Astrocyte of the spinal cord (primary cell): Measurements from ENCODE around the gene MACROD2.
"Not testable (repeated sequence)": the region's sequence is repeated elsewhere in the genome, so short reads cannot be mapped to it uniquely, and the experiment has no call there.

Experiments
- DNase-seq: peaks from one replicate; pipeline ENCODE4 v3.0.0; 2011; ENCODE audit warnings: low read depth, low spot score
- H3K4me3 ChIP-seq: 2 replicates; pipeline ENCODE4 v1.5.1; 2011; ENCODE audit warnings: low read depth, mild to moderate bottlenecking, low read length, moderate library complexity
- in situ Hi-C: cut with HindIII; loops from 2 replicates; pipeline ENCODE4 v1.10.0; 2017; ENCODE audit warnings: low sequenced_read_pairs
- TF ChIP-seq, protein P1 (sequence below): IDR thresholded peaks from 2 replicates; pipeline ENCODE4 v1.5.1; 2012; ENCODE audit warnings: low read depth, mild to moderate bottlenecking, low read length, inconsistent platforms

Gene MACROD2

GRCh38 chr20:15965165-15965564 lies 1969.8 kb downstream of the MACROD2 start:
- in situ Hi-C loops = no loop called here
- no peak for DNase-seq
- no peak overlapping the region for H3K4me3 ChIP-seq
- TF ChIP-seq, protein P1, sequence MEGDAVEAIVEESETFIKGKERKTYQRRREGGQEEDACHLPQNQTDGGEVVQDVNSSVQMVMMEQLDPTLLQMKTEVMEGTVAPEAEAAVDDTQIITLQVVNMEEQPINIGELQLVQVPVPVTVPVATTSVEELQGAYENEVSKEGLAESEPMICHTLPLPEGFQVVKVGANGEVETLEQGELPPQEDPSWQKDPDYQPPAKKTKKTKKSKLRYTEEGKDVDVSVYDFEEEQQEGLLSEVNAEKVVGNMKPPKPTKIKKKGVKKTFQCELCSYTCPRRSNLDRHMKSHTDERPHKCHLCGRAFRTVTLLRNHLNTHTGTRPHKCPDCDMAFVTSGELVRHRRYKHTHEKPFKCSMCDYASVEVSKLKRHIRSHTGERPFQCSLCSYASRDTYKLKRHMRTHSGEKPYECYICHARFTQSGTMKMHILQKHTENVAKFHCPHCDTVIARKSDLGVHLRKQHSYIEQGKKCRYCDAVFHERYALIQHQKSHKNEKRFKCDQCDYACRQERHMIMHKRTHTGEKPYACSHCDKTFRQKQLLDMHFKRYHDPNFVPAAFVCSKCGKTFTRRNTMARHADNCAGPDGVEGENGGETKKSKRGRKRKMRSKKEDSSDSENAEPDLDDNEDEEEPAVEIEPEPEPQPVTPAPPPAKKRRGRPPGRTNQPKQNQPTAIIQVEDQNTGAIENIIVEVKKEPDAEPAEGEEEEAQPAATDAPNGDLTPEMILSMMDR = no peak

DNA sequence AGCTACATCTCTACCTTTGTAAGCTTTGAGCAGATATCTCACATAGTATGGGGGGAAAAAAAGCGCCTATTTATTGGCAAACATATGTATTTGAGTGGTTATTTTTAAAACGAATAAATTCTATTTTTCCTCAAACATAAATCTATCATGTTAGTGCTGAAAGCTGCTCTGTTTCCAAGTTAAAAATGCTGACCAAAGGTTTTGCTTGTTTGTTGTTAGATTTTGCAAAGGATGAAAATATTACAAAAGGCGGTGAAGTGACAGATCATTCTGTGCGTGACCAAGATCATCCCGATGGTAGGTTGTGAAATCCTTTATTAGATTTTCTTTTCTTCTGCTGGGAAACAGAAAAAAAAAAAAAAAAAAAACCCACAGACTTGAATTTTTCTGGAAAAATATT lies 1972.0 kb downstream of the MACROD2 start:
- in situ Hi-C loops = no loop called here
- no peak overlapping the region for H3K4me3 ChIP-seq

DNA sequence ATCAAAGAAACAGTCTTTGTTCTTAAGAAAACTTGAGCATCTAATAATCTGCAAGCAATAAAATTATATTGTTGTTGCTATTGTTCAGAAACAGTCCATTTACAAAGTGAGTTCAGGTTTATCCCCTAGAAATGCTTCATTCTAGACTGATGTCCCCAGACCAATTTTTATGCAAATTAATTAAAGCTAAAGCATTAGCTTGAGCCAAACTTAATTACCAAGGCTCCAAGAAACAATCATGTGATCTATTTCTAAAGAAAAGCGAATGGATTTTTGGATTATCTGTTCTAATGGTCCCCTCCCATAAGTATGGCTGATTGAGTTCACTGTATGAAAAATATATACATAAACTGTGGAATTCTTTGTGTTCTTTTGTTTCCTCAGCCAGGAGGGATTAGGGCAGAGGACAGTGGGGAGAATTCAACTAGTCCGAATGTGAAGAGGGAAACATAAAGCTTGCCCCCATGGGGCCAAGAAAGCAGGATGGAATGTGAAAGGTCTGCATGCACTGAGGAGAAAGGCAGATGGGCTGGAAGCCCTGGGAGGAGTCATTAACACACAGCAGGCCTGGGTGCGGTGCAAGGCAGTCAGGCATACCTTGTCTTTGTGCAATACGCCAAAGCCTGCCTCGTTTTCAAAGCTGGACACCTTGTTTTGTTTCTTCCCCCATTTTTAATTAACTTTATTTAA lies 1980.9 kb downstream of the MACROD2 start:
- in situ Hi-C loops = no loop called here
- DNase-seq = no peak
- TF ChIP-seq, protein P1 = no peak
- H3K4me3 ChIP-seq = no peak overlapping the region

More for the DNA sequence above, 1972.0 kb downstream of the MACROD2 start:
- DNase-seq = no peak
- TF ChIP-seq, protein P1 = no peak

GRCh38 chr20:15977026-15977425 lies 1981.7 kb downstream of the MACROD2 start:
- in situ Hi-C loops = no loop called here
- TF ChIP-seq, protein P1 = no peak

DNA sequence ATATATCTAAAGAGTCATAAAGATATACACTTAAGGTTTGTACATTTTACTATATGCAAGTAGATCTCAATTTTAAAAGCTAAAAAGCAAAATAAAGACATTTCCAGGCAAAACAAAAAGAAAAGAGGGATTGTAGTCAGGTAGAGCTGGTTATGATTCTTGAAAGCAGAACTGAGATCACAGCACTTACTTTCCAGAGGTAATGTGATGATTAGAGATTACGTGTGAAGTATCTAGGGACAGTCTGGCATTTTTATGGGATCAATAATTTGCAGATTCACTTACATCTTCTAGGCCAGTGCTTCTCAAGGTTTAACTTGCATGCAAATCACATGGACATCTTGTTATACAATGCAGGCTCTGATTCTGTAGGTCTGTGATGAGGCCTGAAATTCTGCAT lies 1982.4 kb downstream of the MACROD2 start:
- no peak for DNase-seq
- in situ Hi-C loops = no loop called here
- TF ChIP-seq, protein P1 = no peak
- H3K4me3 ChIP-seq = no peak overlapping the region

More at GRCh38 chr20:15977026-15977425, 1981.7 kb downstream of the MACROD2 start:
- H3K4me3 ChIP-seq = no peak overlapping the region
- no peak for DNase-seq

DNA sequence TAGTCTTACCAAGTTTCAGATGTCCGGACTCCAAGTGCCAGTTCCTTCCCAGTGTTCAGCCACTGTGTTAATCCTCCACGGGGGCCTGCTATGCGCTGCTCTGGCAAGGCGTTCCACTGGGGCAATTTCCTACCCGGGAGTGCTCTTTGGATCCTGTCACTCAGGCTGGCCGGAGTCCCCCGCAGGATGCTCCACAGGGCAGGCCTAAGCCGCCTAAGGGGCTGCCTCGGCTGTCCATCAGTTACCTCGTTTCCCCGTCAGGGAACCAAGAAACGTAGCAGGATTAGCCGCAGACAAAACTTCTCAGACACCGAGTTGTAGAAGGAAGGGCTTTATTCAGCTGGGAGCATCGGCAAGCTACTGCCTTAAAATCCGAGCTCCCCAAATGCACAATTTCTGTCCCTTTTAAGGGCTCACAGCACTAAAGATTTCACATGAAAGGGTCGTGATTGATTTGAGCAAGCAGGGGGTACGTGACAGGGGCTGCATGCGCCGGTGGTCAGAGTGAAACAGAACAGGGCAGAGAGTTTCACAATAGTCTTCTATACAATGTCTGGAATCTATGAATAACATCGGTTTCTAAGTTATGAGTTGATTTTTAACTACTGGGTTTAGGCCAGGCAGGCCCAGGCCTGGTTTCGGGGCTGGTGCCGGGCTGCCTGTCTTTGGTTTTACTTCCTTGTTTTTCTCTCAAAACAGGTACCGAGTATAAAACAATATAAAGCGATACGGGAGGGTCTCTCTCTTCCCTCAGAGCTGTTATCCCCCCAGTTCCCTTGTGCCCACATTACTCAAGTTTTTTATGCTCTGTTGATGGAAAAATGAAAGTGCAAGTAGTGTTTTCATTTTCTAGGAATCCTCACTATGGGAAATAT lies 1990.4 kb downstream of the MACROD2 start:
- DNase-seq, in situ Hi-C loops, H3K4me3 ChIP-seq: not testable (repeated sequence)

GRCh38 chr20:15986690-15987089 lies 1991.4 kb downstream of the MACROD2 start:
- TF ChIP-seq, protein P1 = no peak
- no peak for DNase-seq
- H3K4me3 ChIP-seq = no peak overlapping the region
- in situ Hi-C loops = no loop called here
